ENCODE data around the gene NFATC2IP. TPM values are rescaled to one million over a fixed set of nuclear protein-coding genes. Genes with fewer than 3 reads are reported as not detected.
"Not testable (repeated sequence)": the region's sequence is repeated elsewhere in the genome, so short reads cannot be mapped to it uniquely, and the experiment has no call there.

Gene NFATC2IP
- total RNA-seq, 3 donors from 2014 or later: 23.2 to 38.1 (median 27.9) TPM

- Histone ChIP-seq H3K9me3 (no peaks in the 10 kb centered on the region), H3K4me3 (no peak overlapping the region), H3K4me1 (no peaks in the 10 kb centered on the region), H3K27me3 (no peaks in the 10 kb centered on the region), H3K36me3 (no peaks in the 10 kb centered on the region), H3K27ac (no peak overlapping the region)
- TF ChIP-seq POLR2AphosphoS5 (IDR thresholded peaks at IDR 0.05): no peak
- intact Hi-C loops (cut with DNase I; ENCODE audit: low total_unique reads): no loop called here
- DNase-seq (ENCODE audit: low spot score in 2 of 2): no peak
Observed at GRCh38 chr16:28938721-28939120, 12.0 kb upstream of the NFATC2IP start.

DNA sequence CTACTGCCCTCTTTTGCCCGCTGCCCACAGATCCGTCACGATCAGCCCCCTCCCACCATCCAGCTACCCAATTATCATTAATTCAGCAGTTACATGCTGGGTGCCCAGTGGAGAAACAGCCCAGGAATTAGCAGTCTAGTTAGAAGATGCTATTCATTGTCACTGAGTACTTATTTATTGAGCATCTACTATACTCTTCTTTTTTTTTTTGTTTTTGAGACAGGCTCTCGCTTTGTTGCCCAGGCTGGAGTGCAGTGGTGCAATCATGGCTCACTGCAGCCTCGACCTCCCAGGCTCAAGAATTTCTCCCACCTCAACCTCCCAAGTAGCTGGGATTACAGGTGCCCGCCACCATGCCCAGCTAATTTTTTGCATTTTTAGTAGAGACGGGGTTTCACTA lies 10.9 kb upstream of the NFATC2IP start:
- H3K27me3 ChIP-seq; DNase-seq (ENCODE audit: low spot score in 2 of 2); H3K4me3 ChIP-seq; intact Hi-C loops (cut with DNase I; ENCODE audit: low total_unique reads); H3K36me3 ChIP-seq; H3K27ac ChIP-seq; H3K9me3 ChIP-seq; H3K4me1 ChIP-seq: not testable (repeated sequence)

GRCh38 chr16:28943281-28943680 lies 7.5 kb upstream of the NFATC2IP start:
- no peaks in the 10 kb centered on the region for H3K27me3 ChIP-seq
- no peak for DNase-seq (ENCODE audit: low spot score in 2 of 2)
- H3K4me1 ChIP-seq: no peaks in the 10 kb centered on the region
- H3K4me3 ChIP-seq: no peak overlapping the region
- TF ChIP-seq POLR2AphosphoS5 (IDR thresholded peaks at IDR 0.05) (no peak), POLR2A (IDR thresholded peaks at IDR 0.05) (no peak), CTCF (IDR thresholded peaks at IDR 0.05) (no peak)
- H3K36me3 ChIP-seq: no peaks in the 10 kb centered on the region
- H3K9me3 ChIP-seq: no peaks in the 10 kb centered on the region
- no peak overlapping the region for H3K27ac ChIP-seq
- intact Hi-C loops (cut with DNase I; ENCODE audit: low total_unique reads): no loop called here

- H3K4me3 ChIP-seq: no peak overlapping the region
- H3K36me3 ChIP-seq: no peaks in the 10 kb centered on the region
- H3K9me3 ChIP-seq: no peaks in the 10 kb centered on the region
- TF ChIP-seq POLR2AphosphoS5 (IDR thresholded peaks at IDR 0.05) (no peak), CTCF (IDR thresholded peaks at IDR 0.05) (no peak), POLR2A (IDR thresholded peaks at IDR 0.05) (no peak)
- no peak overlapping the region for H3K27ac ChIP-seq
- H3K27me3 ChIP-seq: no peaks in the 10 kb centered on the region
- intact Hi-C loops (cut with DNase I; ENCODE audit: low total_unique reads): no loop called here
- no peak for DNase-seq (ENCODE audit: low spot score in 2 of 2)
- H3K4me1 ChIP-seq: peaks cover 0 to 3% of the 10 kb centered on the region in 2 donors
Observed at GRCh38 chr16:28946681-28947080, 4.1 kb upstream of the NFATC2IP start.

GRCh38 chr16:28951410-28951943 lies 740 bp downstream of the NFATC2IP start:
- Histone ChIP-seq H3K36me3 (no peaks in the 10 kb centered on the region), H3K27me3 (no peaks in the 10 kb centered on the region), H3K4me1 (peaks cover 0 to 9% of the 10 kb centered on the region in 2 donors), H3K27ac (peak overlapping the region; percentile 74 to 90), H3K9me3 (no peaks in the 10 kb centered on the region), H3K4me3 (peak overlapping the region; percentile 89 to 96 (median 90))
- no peak for DNase-seq (ENCODE audit: low spot score in 2 of 2)
- no peak for TF ChIP-seq CTCF (IDR thresholded peaks at IDR 0.05)
- no peak for TF ChIP-seq POLR2A (IDR thresholded peaks at IDR 0.05)
- TF ChIP-seq POLR2AphosphoS5 (IDR thresholded peaks at IDR 0.05): no peak
- intact Hi-C loops (cut with DNase I; ENCODE audit: low total_unique reads): no loop called here

DNA sequence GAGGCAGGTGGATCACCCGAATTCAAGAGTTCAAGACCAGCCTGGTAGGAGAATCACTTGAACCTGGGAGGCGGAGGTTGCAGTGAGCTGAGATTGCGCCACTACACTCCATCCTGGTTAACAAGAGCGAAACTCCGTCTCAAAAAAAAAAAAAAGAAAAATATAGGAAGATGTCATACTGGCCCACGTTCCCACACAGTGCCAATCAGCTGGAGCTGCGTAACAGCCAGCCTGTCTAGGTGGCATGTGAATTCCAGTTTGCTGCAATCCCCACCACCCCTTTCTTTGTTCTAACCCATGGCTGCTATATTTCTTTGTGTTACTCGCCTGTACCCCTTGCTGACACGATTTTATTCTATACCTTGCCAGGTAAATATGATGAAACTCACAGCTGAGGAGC lies 7.5 kb downstream of the NFATC2IP start:
- Histone ChIP-seq H3K36me3 (no peaks in the 10 kb centered on the region), H3K4me1 (no peaks in the 10 kb centered on the region), H3K9me3 (no peaks in the 10 kb centered on the region), H3K27me3 (no peaks in the 10 kb centered on the region), H3K4me3 (no peak overlapping the region), H3K27ac (no peak overlapping the region)
- intact Hi-C loops (cut with DNase I; ENCODE audit: low total_unique reads): no loop called here
- TF ChIP-seq CTCF (IDR thresholded peaks at IDR 0.05) (no peak), POLR2AphosphoS5 (IDR thresholded peaks at IDR 0.05) (no peak), POLR2A (IDR thresholded peaks at IDR 0.05) (no peak)
- no peak for DNase-seq (ENCODE audit: low spot score in 2 of 2)
